ENCODE measurements around the gene PBX3. TPM values are rescaled to one million over a fixed set of nuclear protein-coding genes. Genes with fewer than 3 reads are reported as not detected.
A peak's percentile ranks its signal among the peaks of the same experiment; 100 is the strongest.

PBX3 gene
- total and polyA plus RNA-seq, 10 of the 15 experiments (the other 5 are each of a cell fraction or from before 2014, with no cell fraction given): 6.7 to 146 (median 22.2) TPM

DNA sequence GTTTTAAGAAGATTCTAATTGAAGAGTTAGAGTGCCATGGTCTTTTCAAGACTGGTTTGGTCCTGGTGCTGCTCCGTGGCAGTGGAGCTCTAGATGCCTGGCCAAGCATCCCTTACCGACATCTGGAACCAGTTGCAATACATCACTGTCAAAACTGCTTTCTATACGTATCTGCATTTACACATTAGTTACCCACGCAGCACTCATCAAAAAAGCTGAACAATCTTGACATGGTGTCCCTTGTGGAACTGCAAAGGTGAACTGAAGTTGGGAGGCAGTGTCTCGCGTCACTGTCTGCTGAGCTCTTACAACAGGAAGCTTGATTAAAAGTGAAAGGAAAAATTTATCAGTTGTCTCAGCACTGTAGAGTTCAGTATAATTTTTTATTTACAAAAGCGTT lies 82.6 kb downstream of the PBX3 start (continued):
- peak; percentile 34; the same call in 1 of the 2 replicates for TF ChIP-seq POLR2A (IDR thresholded peaks at IDR 0.05; ENCODE audit: low read depth, low read length)
- TF ChIP-seq, protein P1, sequence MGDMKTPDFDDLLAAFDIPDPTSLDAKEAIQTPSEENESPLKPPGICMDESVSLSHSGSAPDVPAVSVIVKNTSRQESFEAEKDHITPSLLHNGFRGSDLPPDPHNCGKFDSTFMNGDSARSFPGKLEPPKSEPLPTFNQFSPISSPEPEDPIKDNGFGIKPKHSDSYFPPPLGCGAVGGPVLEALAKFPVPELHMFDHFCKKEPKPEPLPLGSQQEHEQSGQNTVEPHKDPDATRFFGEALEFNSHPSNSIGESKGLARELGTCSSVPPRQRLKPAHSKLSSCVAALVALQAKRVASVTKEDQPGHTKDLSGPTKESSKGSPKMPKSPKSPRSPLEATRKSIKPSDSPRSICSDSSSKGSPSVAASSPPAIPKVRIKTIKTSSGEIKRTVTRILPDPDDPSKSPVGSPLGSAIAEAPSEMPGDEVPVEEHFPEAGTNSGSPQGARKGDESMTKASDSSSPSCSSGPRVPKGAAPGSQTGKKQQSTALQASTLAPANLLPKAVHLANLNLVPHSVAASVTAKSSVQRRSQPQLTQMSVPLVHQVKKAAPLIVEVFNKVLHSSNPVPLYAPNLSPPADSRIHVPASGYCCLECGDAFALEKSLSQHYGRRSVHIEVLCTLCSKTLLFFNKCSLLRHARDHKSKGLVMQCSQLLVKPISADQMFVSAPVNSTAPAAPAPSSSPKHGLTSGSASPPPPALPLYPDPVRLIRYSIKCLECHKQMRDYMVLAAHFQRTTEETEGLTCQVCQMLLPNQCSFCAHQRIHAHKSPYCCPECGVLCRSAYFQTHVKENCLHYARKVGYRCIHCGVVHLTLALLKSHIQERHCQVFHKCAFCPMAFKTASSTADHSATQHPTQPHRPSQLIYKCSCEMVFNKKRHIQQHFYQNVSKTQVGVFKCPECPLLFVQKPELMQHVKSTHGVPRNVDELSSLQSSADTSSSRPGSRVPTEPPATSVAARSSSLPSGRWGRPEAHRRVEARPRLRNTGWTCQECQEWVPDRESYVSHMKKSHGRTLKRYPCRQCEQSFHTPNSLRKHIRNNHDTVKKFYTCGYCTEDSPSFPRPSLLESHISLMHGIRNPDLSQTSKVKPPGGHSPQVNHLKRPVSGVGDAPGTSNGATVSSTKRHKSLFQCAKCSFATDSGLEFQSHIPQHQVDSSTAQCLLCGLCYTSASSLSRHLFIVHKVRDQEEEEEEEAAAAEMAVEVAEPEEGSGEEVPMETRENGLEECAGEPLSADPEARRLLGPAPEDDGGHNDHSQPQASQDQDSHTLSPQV (IDR thresholded peaks at IDR 0.05): no peak
- TF ChIP-seq FOXK2 (IDR thresholded peaks at IDR 0.05): no peak
- TF ChIP-seq CREB1 (IDR thresholded peaks at IDR 0.05; ENCODE audit: low read depth): peak; percentile 73
- no peak for TF ChIP-seq NBN (IDR thresholded peaks at IDR 0.05)
- TF ChIP-seq CBX3 (IDR thresholded peaks at IDR 0.05; ENCODE audit: borderline replicate concordance, low read depth): no peak
- no peak for TF ChIP-seq SPI1 (IDR thresholded peaks at IDR 0.05; ENCODE audit: borderline replicate concordance, insufficient read depth, low read depth, low read length)
- TF ChIP-seq SREBF1 (IDR thresholded peaks at IDR 0.05; ENCODE audit: low read length): no peak
- no peak for TF ChIP-seq SIN3A (IDR thresholded peaks at IDR 0.05; ENCODE audit: low read depth, low read length)
- TF ChIP-seq KLF5 (IDR thresholded peaks at IDR 0.05; ENCODE audit: partially characterized antibody): no peak
- TF ChIP-seq SP1 (IDR thresholded peaks at IDR 0.05; ENCODE audit: low read depth, low read length): no peak
- 0 out of 2 replicates have a peak, but pooled peaks have one; percentile 40 for TF ChIP-seq ATF7 (IDR thresholded peaks at IDR 0.05; ENCODE audit: low read depth)
- no peak for TF ChIP-seq POLR2AphosphoS2 (IDR thresholded peaks at IDR 0.05; ENCODE audit: low read depth, low read length)
- TF ChIP-seq ZZZ3 (IDR thresholded peaks at IDR 0.05; ENCODE audit: control insufficient read depth, insufficient read length, low read depth): no peak
- TF ChIP-seq, protein P2, sequence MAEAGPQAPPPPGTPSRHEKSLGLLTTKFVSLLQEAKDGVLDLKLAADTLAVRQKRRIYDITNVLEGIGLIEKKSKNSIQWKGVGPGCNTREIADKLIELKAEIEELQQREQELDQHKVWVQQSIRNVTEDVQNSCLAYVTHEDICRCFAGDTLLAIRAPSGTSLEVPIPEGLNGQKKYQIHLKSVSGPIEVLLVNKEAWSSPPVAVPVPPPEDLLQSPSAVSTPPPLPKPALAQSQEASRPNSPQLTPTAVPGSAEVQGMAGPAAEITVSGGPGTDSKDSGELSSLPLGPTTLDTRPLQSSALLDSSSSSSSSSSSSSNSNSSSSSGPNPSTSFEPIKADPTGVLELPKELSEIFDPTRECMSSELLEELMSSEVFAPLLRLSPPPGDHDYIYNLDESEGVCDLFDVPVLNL (IDR thresholded peaks at IDR 0.05; ENCODE audit: low read depth, low read length): no peak
- no peak for TF ChIP-seq NRF1 (conservative IDR thresholded peaks at IDR 0.05; ENCODE audit: low read depth, low read length)
- 0 out of 2 replicates have a peak, but pooled peaks have one; percentile 32 for TF ChIP-seq DPF2 (IDR thresholded peaks at IDR 0.05)
- no peak for TF ChIP-seq CHD1 (IDR thresholded peaks at IDR 0.05; ENCODE audit: low read depth, low read length)
- no peak for TF ChIP-seq RFX5 (IDR thresholded peaks at IDR 0.05; ENCODE audit: low read depth, low read length)
- TF ChIP-seq CBFB (IDR thresholded peaks at IDR 0.05; ENCODE audit: low read depth): no peak
- TF ChIP-seq EGR1 (IDR thresholded peaks at IDR 0.05; ENCODE audit: borderline replicate concordance in 1 of 2, low read depth in 2 of 2, low read length in 2 of 2): no peak
- TF ChIP-seq, protein P3, sequence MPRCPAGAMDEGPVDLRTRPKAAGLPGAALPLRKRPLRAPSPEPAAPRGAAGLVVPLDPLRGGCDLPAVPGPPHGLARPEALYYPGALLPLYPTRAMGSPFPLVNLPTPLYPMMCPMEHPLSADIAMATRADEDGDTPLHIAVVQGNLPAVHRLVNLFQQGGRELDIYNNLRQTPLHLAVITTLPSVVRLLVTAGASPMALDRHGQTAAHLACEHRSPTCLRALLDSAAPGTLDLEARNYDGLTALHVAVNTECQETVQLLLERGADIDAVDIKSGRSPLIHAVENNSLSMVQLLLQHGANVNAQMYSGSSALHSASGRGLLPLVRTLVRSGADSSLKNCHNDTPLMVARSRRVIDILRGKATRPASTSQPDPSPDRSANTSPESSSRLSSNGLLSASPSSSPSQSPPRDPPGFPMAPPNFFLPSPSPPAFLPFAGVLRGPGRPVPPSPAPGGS (IDR thresholded peaks at IDR 0.05; ENCODE audit: borderline replicate concordance, insufficient read depth, low read depth, low read length, poor library complexity, severe bottlenecking): no peak
- no peak for TF ChIP-seq ESRRA (IDR thresholded peaks at IDR 0.05; ENCODE audit: low read length)
- TF ChIP-seq, protein P4, sequence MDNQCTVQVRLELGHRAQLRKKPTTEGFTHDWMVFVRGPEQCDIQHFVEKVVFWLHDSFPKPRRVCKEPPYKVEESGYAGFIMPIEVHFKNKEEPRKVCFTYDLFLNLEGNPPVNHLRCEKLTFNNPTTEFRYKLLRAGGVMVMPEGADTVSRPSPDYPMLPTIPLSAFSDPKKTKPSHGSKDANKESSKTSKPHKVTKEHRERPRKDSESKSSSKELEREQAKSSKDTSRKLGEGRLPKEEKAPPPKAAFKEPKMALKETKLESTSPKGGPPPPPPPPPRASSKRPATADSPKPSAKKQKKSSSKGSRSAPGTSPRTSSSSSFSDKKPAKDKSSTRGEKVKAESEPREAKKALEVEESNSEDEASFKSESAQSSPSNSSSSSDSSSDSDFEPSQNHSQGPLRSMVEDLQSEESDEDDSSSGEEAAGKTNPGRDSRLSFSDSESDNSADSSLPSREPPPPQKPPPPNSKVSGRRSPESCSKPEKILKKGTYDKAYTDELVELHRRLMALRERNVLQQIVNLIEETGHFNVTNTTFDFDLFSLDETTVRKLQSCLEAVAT (IDR thresholded peaks at IDR 0.05): peak; percentile 56; the same call in 1 of the 2 replicates
